ENCODE data around the gene SAG. TPM values are rescaled to one million over a fixed set of nuclear protein-coding genes. Genes with fewer than 3 reads are reported as not detected.

SAG gene
- total and polyA plus RNA-seq, 4 donors, result not detected

DNA sequence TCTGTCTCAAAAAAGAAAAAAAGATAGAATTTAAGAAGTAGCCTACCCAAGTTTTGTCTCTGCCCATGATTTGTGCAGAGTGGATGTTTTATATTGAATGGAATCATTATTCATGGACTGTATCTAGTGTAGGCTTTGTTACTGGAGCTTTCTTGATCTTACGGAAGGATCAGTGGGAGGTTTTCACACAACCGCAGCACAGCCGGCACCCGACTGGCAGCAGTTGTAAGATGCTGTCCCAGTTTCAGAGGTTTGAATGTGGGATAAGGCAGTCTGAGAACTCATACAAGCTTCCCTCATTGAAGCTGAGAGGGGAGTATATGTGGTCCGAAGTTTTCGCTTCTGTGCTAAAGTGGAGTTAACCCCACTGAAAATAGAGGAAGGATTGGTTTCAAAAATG is 19.7 kb upstream of the SAG start (continued):
- TF ChIP-seq, protein P1, sequence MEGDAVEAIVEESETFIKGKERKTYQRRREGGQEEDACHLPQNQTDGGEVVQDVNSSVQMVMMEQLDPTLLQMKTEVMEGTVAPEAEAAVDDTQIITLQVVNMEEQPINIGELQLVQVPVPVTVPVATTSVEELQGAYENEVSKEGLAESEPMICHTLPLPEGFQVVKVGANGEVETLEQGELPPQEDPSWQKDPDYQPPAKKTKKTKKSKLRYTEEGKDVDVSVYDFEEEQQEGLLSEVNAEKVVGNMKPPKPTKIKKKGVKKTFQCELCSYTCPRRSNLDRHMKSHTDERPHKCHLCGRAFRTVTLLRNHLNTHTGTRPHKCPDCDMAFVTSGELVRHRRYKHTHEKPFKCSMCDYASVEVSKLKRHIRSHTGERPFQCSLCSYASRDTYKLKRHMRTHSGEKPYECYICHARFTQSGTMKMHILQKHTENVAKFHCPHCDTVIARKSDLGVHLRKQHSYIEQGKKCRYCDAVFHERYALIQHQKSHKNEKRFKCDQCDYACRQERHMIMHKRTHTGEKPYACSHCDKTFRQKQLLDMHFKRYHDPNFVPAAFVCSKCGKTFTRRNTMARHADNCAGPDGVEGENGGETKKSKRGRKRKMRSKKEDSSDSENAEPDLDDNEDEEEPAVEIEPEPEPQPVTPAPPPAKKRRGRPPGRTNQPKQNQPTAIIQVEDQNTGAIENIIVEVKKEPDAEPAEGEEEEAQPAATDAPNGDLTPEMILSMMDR (IDR thresholded peaks at IDR 0.05; ENCODE audit: low read depth, low read length, missing input control), result no peak
- no peak for TF ChIP-seq JUND (IDR thresholded peaks at IDR 0.05)
- no peak for TF ChIP-seq FOXA1 (IDR thresholded peaks at IDR 0.05)
- TF ChIP-seq NR2F2 (IDR thresholded peaks at IDR 0.05), result no peak
- no peak for TF ChIP-seq ATF3 (IDR thresholded peaks at IDR 0.05)
- no peak for TF ChIP-seq RAD21 (IDR thresholded peaks at IDR 0.05)
- TF ChIP-seq TAF1 (conservative IDR thresholded peaks at IDR 0.05), result no peak

DNA sequence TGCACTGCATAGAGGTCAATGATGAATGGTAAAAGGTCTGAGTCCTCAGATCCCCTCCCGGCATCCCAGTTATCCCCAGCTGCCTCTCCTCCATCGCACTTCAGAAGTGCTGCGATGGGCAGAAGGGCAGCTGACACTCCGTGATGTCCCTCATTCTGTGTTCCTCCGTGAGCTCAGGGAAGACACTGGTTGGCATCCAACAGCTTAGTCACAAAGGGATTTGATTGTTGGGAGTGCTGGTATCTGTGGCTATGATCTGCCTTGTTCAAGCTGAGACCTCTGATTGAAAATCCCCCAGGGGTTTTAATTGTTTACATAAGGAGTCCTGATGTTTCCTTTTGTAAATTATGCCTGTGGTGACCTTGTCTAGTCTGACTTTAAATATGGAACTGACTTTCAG is 19.0 kb upstream of the SAG start:
- H3K27ac ChIP-seq (ENCODE audit: low read depth in 1 of 2, low read length in 2 of 2), result no peak overlapping the region
- H3K36me3 ChIP-seq (ENCODE audit: control insufficient read depth in 4 of 4, insufficient read depth in 3 of 4, low read depth in 1 of 4, low read length in 3 of 4), result peaks cover 18 to 81% (median 68%) of the 10 kb centered on the region in 4 donors
- TF ChIP-seq SP1 (IDR thresholded peaks at IDR 0.05), result no peak
- no peak for TF ChIP-seq HNF4G (IDR thresholded peaks at IDR 0.05)
- no peak for TF ChIP-seq RAD21 (IDR thresholded peaks at IDR 0.05)
- TF ChIP-seq, protein P2, sequence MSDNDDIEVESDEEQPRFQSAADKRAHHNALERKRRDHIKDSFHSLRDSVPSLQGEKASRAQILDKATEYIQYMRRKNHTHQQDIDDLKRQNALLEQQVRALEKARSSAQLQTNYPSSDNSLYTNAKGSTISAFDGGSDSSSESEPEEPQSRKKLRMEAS (IDR thresholded peaks at IDR 0.05), result no peak
- TF ChIP-seq FOXA2 (IDR thresholded peaks at IDR 0.05), result no peak
- TF ChIP-seq JUND (IDR thresholded peaks at IDR 0.05), result no peak
- no peak for TF ChIP-seq TAF1 (conservative IDR thresholded peaks at IDR 0.05)
- TF ChIP-seq RXRA (IDR thresholded peaks at IDR 0.05), result no peak
- TF ChIP-seq, protein P1 (IDR thresholded peaks at IDR 0.05; ENCODE audit: low read depth, low read length, missing input control), result no peak
- no peak for TF ChIP-seq HNF4A (conservative IDR thresholded peaks at IDR 0.05)
- no peak for TF ChIP-seq YY1 (IDR thresholded peaks at IDR 0.05)
- no peak for TF ChIP-seq FOXA1 (IDR thresholded peaks at IDR 0.05)
- no peak for TF ChIP-seq NR2F2 (IDR thresholded peaks at IDR 0.05)
- TF ChIP-seq GABPA (IDR thresholded peaks at IDR 0.05 in 1 of 2, conservative IDR thresholded peaks at IDR 0.05 in 1 of 2), result no peak
- TF ChIP-seq, protein P3, sequence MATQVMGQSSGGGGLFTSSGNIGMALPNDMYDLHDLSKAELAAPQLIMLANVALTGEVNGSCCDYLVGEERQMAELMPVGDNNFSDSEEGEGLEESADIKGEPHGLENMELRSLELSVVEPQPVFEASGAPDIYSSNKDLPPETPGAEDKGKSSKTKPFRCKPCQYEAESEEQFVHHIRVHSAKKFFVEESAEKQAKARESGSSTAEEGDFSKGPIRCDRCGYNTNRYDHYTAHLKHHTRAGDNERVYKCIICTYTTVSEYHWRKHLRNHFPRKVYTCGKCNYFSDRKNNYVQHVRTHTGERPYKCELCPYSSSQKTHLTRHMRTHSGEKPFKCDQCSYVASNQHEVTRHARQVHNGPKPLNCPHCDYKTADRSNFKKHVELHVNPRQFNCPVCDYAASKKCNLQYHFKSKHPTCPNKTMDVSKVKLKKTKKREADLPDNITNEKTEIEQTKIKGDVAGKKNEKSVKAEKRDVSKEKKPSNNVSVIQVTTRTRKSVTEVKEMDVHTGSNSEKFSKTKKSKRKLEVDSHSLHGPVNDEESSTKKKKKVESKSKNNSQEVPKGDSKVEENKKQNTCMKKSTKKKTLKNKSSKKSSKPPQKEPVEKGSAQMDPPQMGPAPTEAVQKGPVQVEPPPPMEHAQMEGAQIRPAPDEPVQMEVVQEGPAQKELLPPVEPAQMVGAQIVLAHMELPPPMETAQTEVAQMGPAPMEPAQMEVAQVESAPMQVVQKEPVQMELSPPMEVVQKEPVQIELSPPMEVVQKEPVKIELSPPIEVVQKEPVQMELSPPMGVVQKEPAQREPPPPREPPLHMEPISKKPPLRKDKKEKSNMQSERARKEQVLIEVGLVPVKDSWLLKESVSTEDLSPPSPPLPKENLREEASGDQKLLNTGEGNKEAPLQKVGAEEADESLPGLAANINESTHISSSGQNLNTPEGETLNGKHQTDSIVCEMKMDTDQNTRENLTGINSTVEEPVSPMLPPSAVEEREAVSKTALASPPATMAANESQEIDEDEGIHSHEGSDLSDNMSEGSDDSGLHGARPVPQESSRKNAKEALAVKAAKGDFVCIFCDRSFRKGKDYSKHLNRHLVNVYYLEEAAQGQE (IDR thresholded peaks at IDR 0.05), result no peak
- TF ChIP-seq ATF3 (IDR thresholded peaks at IDR 0.05), result no peak
- TF ChIP-seq ZBTB33 (IDR thresholded peaks at IDR 0.05), result no peak
- no peak for TF ChIP-seq EGR1 (IDR thresholded peaks at IDR 0.05; ENCODE audit: low read depth in 2 of 2)
- WGBS, result 96% methylated on average over 5 of the region's 5 CpGs
- H3K4me3 ChIP-seq (ENCODE audit: low read depth in 1 of 3, low read length in 3 of 3), result no peak overlapping the region
- H3K4me1 ChIP-seq (ENCODE audit: control insufficient read depth in 4 of 4, insufficient read depth in 4 of 4, low read length in 3 of 4), result no peaks in the 10 kb centered on the region
- H3K27me3 ChIP-seq (ENCODE audit: control insufficient read depth in 4 of 4, insufficient read depth in 4 of 4, low read length in 3 of 4), result no peaks in the 10 kb centered on the region
- H3K9ac ChIP-seq (ENCODE audit: low read depth in 1 of 2, low read length in 2 of 2), result no peak overlapping the region
- H3K9me3 ChIP-seq (ENCODE audit: control insufficient read depth in 4 of 4, low read length in 3 of 4), result no peaks in the 10 kb centered on the region
- no peak for DNase-seq (ENCODE audit: low spot score)

Data from liver (tissue), 9 donors.